Right lobe of liver (tissue), 4 donors: ENCODE data around the gene C11orf54.

Experiments used
- CTCF ChIP-seq, 4 donors: fragments of 200-600 bp in 3 of 4; fragments of 450-650 bp in 1 of 4; IDR thresholded peaks; one replicate each; pipeline versions ENCODE4 v1.5.1 to v1.8.0; 2016 to 2022; ENCODE audit warnings: antibody characterized with exemption in 4 of 4, mild to moderate bottlenecking in 2 of 4
- POLR2A ChIP-seq: fragments of 450-650 bp; IDR thresholded peaks from one replicate; pipeline ENCODE4 v1.6.1; 2017; ENCODE audit warnings: antibody characterized with exemption, mild to moderate bottlenecking
- donor health status: DM: no; HTN: no; CAD: no.
- donor health status: DM: no; HTN: no; CAD: no.
- donor health status: DM: no; HTN: yes; CAD: no.

GRCh38 chr11:93766504-93766903 lies 25.0 kb downstream of the C11orf54 start:
- no peak for TF ChIP-seq POLR2A
- no peak for TF ChIP-seq CTCF (IDR thresholded peaks at IDR 0.05)
